BLaER1 treated with 17β-estradiol and CSF1 and Interleukin-3, amounts not matched to agents 10 nM and 100 nM (cell line): ENCODE measurements around the gene PPP2R2D.
"Not testable (repeated sequence)": the region's sequence is repeated elsewhere in the genome, so short reads cannot be mapped to it uniquely, and the experiment has no call there.

Experiments
- H3K27ac ChIP-seq, 11 experiments: shearing (Covaris generic); formaldehyde crosslinking; 2 replicates each; pipeline ENCODE4 v1.8.1; 2022
- H3K27me3 ChIP-seq, 11 experiments: shearing (Covaris generic); formaldehyde crosslinking; 2 replicates each; pipeline ENCODE4 v1.8.1; 2022
- H3K36me3 ChIP-seq, 11 experiments: shearing (Covaris generic); formaldehyde crosslinking; 2 replicates each; pipeline ENCODE4 v1.8.1; 2022
- H3K4me1 ChIP-seq, 10 experiments: shearing (Covaris generic); formaldehyde crosslinking; 2 replicates each; pipeline ENCODE4 v1.8.1; 2022
- H3K4me2 ChIP-seq, 11 experiments: shearing (Covaris generic); formaldehyde crosslinking; 2 replicates each; pipeline ENCODE4 v1.8.1; 2022
- H3K4me3 ChIP-seq, 10 experiments: shearing (Covaris generic); formaldehyde crosslinking; 2 replicates each; pipeline ENCODE4 v1.8.1; 2022
- H3K9ac ChIP-seq, 11 experiments: shearing (Covaris generic); formaldehyde crosslinking; 2 replicates each; pipeline ENCODE4 v1.8.1; 2022
- H3K9me3 ChIP-seq, 11 experiments: shearing (Covaris generic); formaldehyde crosslinking; replicated peaks in 1 of 11; 2 replicates each; pipeline ENCODE4 v1.8.1; 2022
- H4K20me1 ChIP-seq, 11 experiments: shearing (Covaris generic); formaldehyde crosslinking; 2 replicates each; pipeline ENCODE4 v1.8.1; 2022
- Cebpa-rat ChIP-seq, 11 experiments: shearing (Covaris generic); IDR thresholded peaks; 2 replicates each; pipeline ENCODE4 v1.8.1; 2022

The PPP2R2D gene

GRCh38 chr10:131882590-131883451 lies 18.0 kb upstream of the PPP2R2D start:
- H3K4me2 ChIP-seq: no peak overlapping the region
- peaks cover 0 to 6% (median 0%) of the 10 kb centered on the region in 11 experiments; a peak in 1 of 22 replicates for H3K27me3 ChIP-seq
- no peaks in the 10 kb centered on the region for H4K20me1 ChIP-seq
- no peak overlapping the region for H3K9ac ChIP-seq
- no peak overlapping the region for H3K27ac ChIP-seq
- TF ChIP-seq Cebpa-rat (IDR thresholded peaks at IDR 0.05): no peak
- H3K9me3 ChIP-seq: peaks cover 16 to 30% (median 22%) of the 10 kb centered on the region in 11 experiments; a peak in 20 of 22 replicates
- no peaks in the 10 kb centered on the region for H3K36me3 ChIP-seq
- peaks cover 0 to 26% (median 17%) of the 10 kb centered on the region in 10 experiments; a peak in 17 of 20 replicates for H3K4me1 ChIP-seq
- H3K4me3 ChIP-seq: no peak overlapping the region

GRCh38 chr10:131883621-131884393 lies 17.0 kb upstream of the PPP2R2D start:
- H4K20me1 ChIP-seq, H3K4me2 ChIP-seq, H3K36me3 ChIP-seq, H3K27ac ChIP-seq, H3K27me3 ChIP-seq, H3K9ac ChIP-seq, H3K4me3 ChIP-seq: not testable (repeated sequence)
- peaks cover 0 to 26% (median 17%) of the 10 kb centered on the region in 10 experiments; a peak in 17 of 20 replicates for H3K4me1 ChIP-seq
- peaks cover 16 to 31% (median 22%) of the 10 kb centered on the region in 11 experiments; a peak in 20 of 22 replicates for H3K9me3 ChIP-seq

GRCh38 chr10:131885391-131886165 lies 15.2 kb upstream of the PPP2R2D start:
- TF ChIP-seq Cebpa-rat (IDR thresholded peaks at IDR 0.05): no peak
- H3K27ac ChIP-seq: peak overlapping the region in 1 of 11 experiments; percentile 20; a peak in 1 of 22 replicates
- H4K20me1 ChIP-seq: no peaks in the 10 kb centered on the region
- peaks cover 0 to 30% (median 20%) of the 10 kb centered on the region in 10 experiments; a peak in 17 of 20 replicates for H3K4me1 ChIP-seq
- peak overlapping the region; percentile 27 to 86 (median 60); a peak in 21 of 22 replicates for H3K4me2 ChIP-seq
- H3K4me3 ChIP-seq: no peak overlapping the region
- H3K9me3 ChIP-seq: peaks cover 15 to 30% (median 20%) of the 10 kb centered on the region in 11 experiments; a peak in 20 of 22 replicates
- H3K36me3 ChIP-seq: no peaks in the 10 kb centered on the region
- peaks cover 0 to 6% (median 0%) of the 10 kb centered on the region in 11 experiments; a peak in 1 of 22 replicates for H3K27me3 ChIP-seq
- peak overlapping the region in 1 of 11 experiments; percentile 23; a peak in 1 of 22 replicates for H3K9ac ChIP-seq

GRCh38 chr10:131886237-131886636 lies 14.6 kb upstream of the PPP2R2D start:
- H3K9me3 ChIP-seq: peaks cover 9 to 23% (median 13%) of the 10 kb centered on the region in 11 experiments; a peak in 20 of 22 replicates
- H3K4me2 ChIP-seq: peak overlapping the region in 9 of 11 experiments; percentile 27 to 86 (median 50); a peak in 17 of 22 replicates
- H3K27me3 ChIP-seq: peaks cover 0 to 6% (median 0%) of the 10 kb centered on the region in 11 experiments; a peak in 1 of 22 replicates
- no peak for TF ChIP-seq Cebpa-rat (IDR thresholded peaks at IDR 0.05)
- peak overlapping the region in 1 of 11 experiments; percentile 20; a peak in 1 of 22 replicates for H3K27ac ChIP-seq
- peak overlapping the region in 1 of 11 experiments; percentile 23; a peak in 2 of 22 replicates for H3K9ac ChIP-seq
- no peaks in the 10 kb centered on the region for H3K36me3 ChIP-seq
- H4K20me1 ChIP-seq: no peaks in the 10 kb centered on the region
- H3K4me1 ChIP-seq: peaks cover 0 to 37% (median 27%) of the 10 kb centered on the region in 10 experiments; a peak in 17 of 20 replicates
- H3K4me3 ChIP-seq: no peak overlapping the region; a peak in 1 of 20 replicates

GRCh38 chr10:131888186-131888604 lies 12.6 kb upstream of the PPP2R2D start:
- TF ChIP-seq Cebpa-rat (IDR thresholded peaks at IDR 0.05): no peak
- Histone ChIP-seq H3K4me2 (no peak overlapping the region), H3K27me3 (peaks cover 0 to 6% (median 0%) of the 10 kb centered on the region in 11 experiments; a peak in 1 of 22 replicates), H3K4me3 (no peak overlapping the region), H3K27ac (no peak overlapping the region), H3K36me3 (no peaks in the 10 kb centered on the region), H3K9ac (no peak overlapping the region), H4K20me1 (no peaks in the 10 kb centered on the region), H3K4me1 (peaks cover 0 to 47% (median 31%) of the 10 kb centered on the region in 10 experiments; a peak in 17 of 20 replicates), H3K9me3 (0 out of 22 replicates have a peak, but pooled peaks cover 0 to 5% (median 0%) of the 10 kb centered on the region in 11 experiments)

- no peak overlapping the region for H3K4me2 ChIP-seq
- H3K9me3 ChIP-seq: 0 out of 22 replicates have a peak, but pooled peaks cover 0 to 5% (median 0%) of the 10 kb centered on the region in 11 experiments
- H3K4me3 ChIP-seq: no peak overlapping the region
- no peak for TF ChIP-seq Cebpa-rat (IDR thresholded peaks at IDR 0.05)
- H3K27ac ChIP-seq: no peak overlapping the region
- no peaks in the 10 kb centered on the region for H3K36me3 ChIP-seq
- no peaks in the 10 kb centered on the region; a peak in 1 of 22 replicates for H4K20me1 ChIP-seq
- no peak overlapping the region for H3K9ac ChIP-seq
- H3K27me3 ChIP-seq: peaks cover 0 to 6% (median 0%) of the 10 kb centered on the region in 11 experiments; a peak in 1 of 22 replicates
- peaks cover 0 to 47% (median 31%) of the 10 kb centered on the region in 10 experiments; a peak in 17 of 20 replicates for H3K4me1 ChIP-seq
Observed at GRCh38 chr10:131889755-131890154, 11.1 kb upstream of the PPP2R2D start.

- H3K27ac ChIP-seq: peak overlapping the region in 1 of 11 experiments; percentile 15; a peak in 2 of 22 replicates
- peaks cover 0 to 43% (median 30%) of the 10 kb centered on the region in 10 experiments; a peak in 17 of 20 replicates for H3K4me1 ChIP-seq
- no peaks in the 10 kb centered on the region for H3K36me3 ChIP-seq
- 0 out of 22 replicates have a peak, but pooled peaks cover 0 to 5% (median 0%) of the 10 kb centered on the region in 11 experiments for H3K9me3 ChIP-seq
- H3K4me3 ChIP-seq: no peak overlapping the region
- peak overlapping the region in 9 of 11 experiments; percentile 21 to 79 (median 60); a peak in 15 of 22 replicates for H3K4me2 ChIP-seq
- H4K20me1 ChIP-seq: no peaks in the 10 kb centered on the region; a peak in 1 of 22 replicates
- no peak for TF ChIP-seq Cebpa-rat (IDR thresholded peaks at IDR 0.05)
- H3K9ac ChIP-seq: peak overlapping the region in 2 of 11 experiments; percentile 15 to 25; a peak in 3 of 22 replicates
- H3K27me3 ChIP-seq: peaks cover 0 to 6% (median 0%) of the 10 kb centered on the region in 11 experiments; a peak in 1 of 22 replicates
Observed at GRCh38 chr10:131890276-131891195, 10.3 kb upstream of the PPP2R2D start.
